Loucy (cell line): Measurements from ENCODE around the gene RASA1.

Experiments used
- H2AFZ ChIP-seq: fragments of 200-600 bp; sonication (generic); 2 replicates; pipeline ENCODE4 v1.6.0; 2016; ENCODE audit warnings: antibody characterized with exemption, mild to moderate bottlenecking, low read length, moderate library complexity
- H3F3A ChIP-seq: fragments of 200-600 bp; 2 replicates; pipeline ENCODE4 v1.6.0; 2016; ENCODE audit warnings: antibody characterized with exemption, low read depth, mild to moderate bottlenecking
- H3K27me3 ChIP-seq: fragments of 200-600 bp; sonication (generic); 2 replicates; pipeline ENCODE4 v1.6.1; 2014; ENCODE audit warnings: low read length, mild to moderate bottlenecking; ENCODE audit not compliant: insufficient read depth, poor library complexity, severe bottlenecking
- H3K36me3 ChIP-seq: fragments of 200-600 bp; sonication (generic); 2 replicates; pipeline ENCODE4 v1.6.1; 2016; ENCODE audit warnings: low read length; ENCODE audit not compliant: insufficient read depth
- H3K4me1 ChIP-seq: fragments of 200-600 bp; sonication (generic); 2 replicates; pipeline ENCODE4 v1.5.1; 2014; ENCODE audit warnings: low read length, mild to moderate bottlenecking; ENCODE audit not compliant: insufficient read depth, poor library complexity, severe bottlenecking
- H3K4me2 ChIP-seq: fragments of 200-600 bp; sonication (generic); 2 replicates; pipeline ENCODE4 v1.6.0; 2014; ENCODE audit warnings: antibody characterized with exemption, low read length, low read depth, mild to moderate bottlenecking; ENCODE audit not compliant: poor library complexity, severe bottlenecking
- H3K4me3 ChIP-seq: fragments of 200-600 bp; sonication (generic); 2 replicates; pipeline ENCODE4 v1.5.1; 2014; ENCODE audit warnings: low read length, mild to moderate bottlenecking, mixed read lengths; ENCODE audit not compliant: poor library complexity, severe bottlenecking
- H3K79me2 ChIP-seq: fragments of 200-600 bp; sonication (generic); 2 replicates; pipeline ENCODE4 v1.6.1; 2014; ENCODE audit warnings: low read length; ENCODE audit not compliant: insufficient read depth
- H3K9ac ChIP-seq: fragments of 200-600 bp; sonication (generic); 2 replicates; pipeline ENCODE4 v1.6.0; 2014; ENCODE audit warnings: mild to moderate bottlenecking, low read depth, low read length, moderate library complexity; ENCODE audit not compliant: poor library complexity, severe bottlenecking
- H3K9me2 ChIP-seq: fragments of 200-600 bp; sonication (generic); replicated peaks from 2 replicates; pipeline ENCODE4 v1.6.1; 2016; ENCODE audit warnings: low read depth, low read length, mixed read lengths
- H3K9me3 ChIP-seq: fragments of 200-600 bp; sonication (generic); 2 replicates; pipeline ENCODE4 v1.6.1; 2014; ENCODE audit warnings: mild to moderate bottlenecking, antibody characterized with exemption, low read length, low read depth; ENCODE audit not compliant: insufficient read depth
- H4K20me1 ChIP-seq: fragments of 200-600 bp; sonication (generic); 2 replicates; pipeline ENCODE4 v1.6.0; 2014; ENCODE audit warnings: antibody characterized with exemption, low read length, mild to moderate bottlenecking; ENCODE audit not compliant: insufficient read depth, poor library complexity, severe bottlenecking
- EZH2phosphoT487 ChIP-seq: fragments of 200-600 bp; IDR thresholded peaks from 2 replicates; pipeline ENCODE4 v1.6.1; 2018; ENCODE audit warnings: antibody characterized with exemption, mild to moderate bottlenecking, moderate library complexity, borderline replicate concordance
- TF ChIP-seq, protein P1 (sequence below): fragments of 200-600 bp; sonication (generic); conservative IDR thresholded peaks from 2 replicates; pipeline ENCODE4 v1.5.1; 2014; ENCODE audit warnings: mild to moderate bottlenecking, antibody characterized with exemption, low read length

Gene RASA1

DNA sequence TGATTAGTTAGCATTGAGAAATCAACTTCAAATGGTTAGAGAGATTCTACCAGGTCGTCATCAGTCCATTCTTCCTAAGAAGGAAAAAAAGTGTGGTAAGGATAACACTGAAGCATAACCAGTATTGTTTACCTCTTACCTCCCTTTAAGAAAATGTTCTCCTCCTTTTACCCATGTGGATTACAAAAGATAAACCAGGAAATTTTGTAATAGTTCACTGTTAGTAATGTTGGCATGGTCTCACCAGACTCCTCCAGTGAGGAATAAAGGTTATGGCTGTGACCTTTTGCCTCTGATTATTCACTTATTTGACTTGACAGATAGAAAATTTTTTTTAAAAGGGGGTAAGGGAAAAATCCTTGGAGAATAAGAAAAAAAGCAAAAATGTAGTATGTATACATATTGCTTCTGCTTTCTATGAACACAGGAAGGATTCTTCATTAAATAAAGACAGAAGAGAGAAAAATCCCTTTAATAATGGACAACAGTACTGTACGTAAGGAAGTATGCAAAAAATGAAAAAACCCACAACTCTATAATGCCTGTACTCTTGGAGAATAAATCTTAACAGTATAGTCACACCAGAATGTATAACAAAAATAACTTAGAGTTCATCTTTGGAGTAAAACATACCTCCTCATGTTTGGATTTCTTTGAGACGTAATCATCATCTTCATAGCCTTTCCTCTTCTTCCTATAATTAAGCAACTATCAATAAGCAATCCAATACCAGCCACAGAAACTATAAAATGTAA, 126.9 kb downstream of the RASA1 start:
- Histone ChIP-seq H3K36me3 (peaks cover 93% of the 10 kb centered on the region), H3K79me2 (peaks cover 3% of the 10 kb centered on the region), H3K4me3 (no peak overlapping the region), H3K27me3 (no peaks in the 10 kb centered on the region), H3K9me2 (no peaks in the 10 kb centered on the region), H3K4me1 (peaks cover 2% of the 10 kb centered on the region), H4K20me1 (peaks cover 12% of the 10 kb centered on the region), H3K9me3 (no peaks in the 10 kb centered on the region), H3K9ac (no peak overlapping the region), H3F3A (no peaks in the 10 kb centered on the region), H2AFZ (no peak overlapping the region), H3K4me2 (no peak overlapping the region)
- TF ChIP-seq, protein P1, sequence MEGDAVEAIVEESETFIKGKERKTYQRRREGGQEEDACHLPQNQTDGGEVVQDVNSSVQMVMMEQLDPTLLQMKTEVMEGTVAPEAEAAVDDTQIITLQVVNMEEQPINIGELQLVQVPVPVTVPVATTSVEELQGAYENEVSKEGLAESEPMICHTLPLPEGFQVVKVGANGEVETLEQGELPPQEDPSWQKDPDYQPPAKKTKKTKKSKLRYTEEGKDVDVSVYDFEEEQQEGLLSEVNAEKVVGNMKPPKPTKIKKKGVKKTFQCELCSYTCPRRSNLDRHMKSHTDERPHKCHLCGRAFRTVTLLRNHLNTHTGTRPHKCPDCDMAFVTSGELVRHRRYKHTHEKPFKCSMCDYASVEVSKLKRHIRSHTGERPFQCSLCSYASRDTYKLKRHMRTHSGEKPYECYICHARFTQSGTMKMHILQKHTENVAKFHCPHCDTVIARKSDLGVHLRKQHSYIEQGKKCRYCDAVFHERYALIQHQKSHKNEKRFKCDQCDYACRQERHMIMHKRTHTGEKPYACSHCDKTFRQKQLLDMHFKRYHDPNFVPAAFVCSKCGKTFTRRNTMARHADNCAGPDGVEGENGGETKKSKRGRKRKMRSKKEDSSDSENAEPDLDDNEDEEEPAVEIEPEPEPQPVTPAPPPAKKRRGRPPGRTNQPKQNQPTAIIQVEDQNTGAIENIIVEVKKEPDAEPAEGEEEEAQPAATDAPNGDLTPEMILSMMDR = no peak
- TF ChIP-seq EZH2phosphoT487 = no peak

DNA sequence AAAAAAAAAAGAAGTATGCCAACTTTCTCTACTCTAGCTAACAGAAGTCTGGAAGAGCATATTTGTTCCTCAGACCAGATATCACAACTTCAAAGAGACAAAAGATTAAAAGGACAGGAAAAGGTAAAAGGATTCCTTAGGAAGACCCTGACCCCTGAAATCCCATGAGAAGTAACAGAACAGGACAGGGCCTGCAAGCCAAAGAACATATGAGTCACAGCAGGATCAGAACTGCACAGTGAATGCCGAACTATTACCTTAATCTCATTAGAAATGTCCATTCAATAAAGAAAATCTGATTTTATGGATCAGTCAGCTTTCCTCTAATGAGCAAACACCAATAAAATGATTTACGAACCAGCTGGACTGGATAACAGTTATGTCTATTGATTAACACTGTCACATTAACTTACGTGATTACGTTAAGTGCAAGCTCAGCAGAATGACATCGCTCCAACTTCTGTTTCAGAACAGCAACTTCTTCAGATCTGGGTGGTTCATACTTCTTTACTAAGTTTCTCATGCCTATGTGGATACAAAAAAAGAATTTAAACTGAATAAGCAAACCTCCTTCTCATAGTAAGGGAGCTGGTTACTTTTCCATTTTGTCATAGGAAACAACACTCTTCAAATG, 131.4 kb downstream of the RASA1 start:
- H3K79me2 ChIP-seq = peaks cover 3% of the 10 kb centered on the region; the same call in 1 of the 2 replicates
- H3K9me3 ChIP-seq = no peaks in the 10 kb centered on the region
- H3K27me3 ChIP-seq = no peaks in the 10 kb centered on the region
- H2AFZ ChIP-seq = no peak overlapping the region
- peaks cover 27% of the 10 kb centered on the region for H4K20me1 ChIP-seq
- no peak overlapping the region for H3K4me3 ChIP-seq
- peaks cover 9% of the 10 kb centered on the region for H3K4me1 ChIP-seq
- H3K4me2 ChIP-seq = no peak overlapping the region
- no peaks in the 10 kb centered on the region for H3K9me2 ChIP-seq
- H3F3A ChIP-seq = no peaks in the 10 kb centered on the region
- peaks cover 89% of the 10 kb centered on the region for H3K36me3 ChIP-seq
- TF ChIP-seq EZH2phosphoT487 = no peak
- TF ChIP-seq, protein P1 = no peak
- H3K9ac ChIP-seq = no peak overlapping the region

DNA sequence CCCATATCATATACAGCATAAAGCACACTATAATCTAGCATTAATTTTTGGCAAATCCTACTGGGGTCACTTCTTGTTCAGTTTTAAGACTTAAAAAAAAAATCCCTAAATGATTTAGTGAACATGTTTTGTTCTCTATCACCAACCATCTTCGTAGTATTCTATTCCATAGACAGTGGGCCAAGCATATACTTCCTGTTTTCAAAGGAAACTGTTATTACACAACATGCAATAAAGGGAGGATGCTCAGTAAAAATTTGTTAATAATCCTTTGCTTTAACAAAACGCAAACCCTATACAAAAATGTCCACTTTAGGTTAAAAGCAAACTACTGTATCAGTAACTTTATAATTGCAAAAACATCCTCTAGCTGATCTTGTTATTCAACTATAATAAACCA, 132.0 kb downstream of the RASA1 start:
- TF ChIP-seq, protein P1 = no peak
- TF ChIP-seq EZH2phosphoT487 = no peak
- Histone ChIP-seq H3K4me3 (no peak overlapping the region), H3K4me1 (peaks cover 9% of the 10 kb centered on the region), H3K9me2 (no peaks in the 10 kb centered on the region), H3F3A (no peaks in the 10 kb centered on the region), H3K79me2 (peaks cover 3% of the 10 kb centered on the region; the same call in 1 of the 2 replicates), H3K4me2 (no peak overlapping the region), H3K27me3 (no peaks in the 10 kb centered on the region), H3K36me3 (peaks cover 89% of the 10 kb centered on the region), H3K9me3 (no peaks in the 10 kb centered on the region), H3K9ac (no peak overlapping the region), H4K20me1 (peaks cover 33% of the 10 kb centered on the region), H2AFZ (no peak overlapping the region)
